ENCODE results near the gene FHIT. TPM values are rescaled to one million over a fixed set of nuclear protein-coding genes. Genes with fewer than 3 reads are reported as not detected.

FHIT gene
- total RNA-seq, 1 experiment from 2014 or later = 0.87 TPM

DNA sequence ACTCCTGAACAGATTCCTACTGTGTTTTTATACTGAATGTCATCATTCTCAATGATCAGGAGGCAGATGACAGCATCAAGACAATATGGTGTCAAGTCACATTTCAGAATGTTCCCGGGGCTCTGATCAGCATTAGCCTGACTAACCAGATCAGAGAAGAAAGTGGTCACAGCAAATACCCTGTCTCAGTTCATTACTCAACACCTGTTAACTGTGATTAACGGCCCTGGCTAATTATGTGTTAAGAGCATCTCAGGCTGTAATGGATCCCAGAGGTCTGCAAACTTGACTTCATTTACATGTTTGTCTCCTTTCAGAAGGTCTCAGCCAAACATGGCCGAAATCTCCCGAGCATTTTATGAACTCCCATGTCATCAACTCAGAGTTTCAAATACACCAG is 833.7 kb downstream of the FHIT start:
- DNase-seq (ENCODE audit: low spot score) = no peak

DNA sequence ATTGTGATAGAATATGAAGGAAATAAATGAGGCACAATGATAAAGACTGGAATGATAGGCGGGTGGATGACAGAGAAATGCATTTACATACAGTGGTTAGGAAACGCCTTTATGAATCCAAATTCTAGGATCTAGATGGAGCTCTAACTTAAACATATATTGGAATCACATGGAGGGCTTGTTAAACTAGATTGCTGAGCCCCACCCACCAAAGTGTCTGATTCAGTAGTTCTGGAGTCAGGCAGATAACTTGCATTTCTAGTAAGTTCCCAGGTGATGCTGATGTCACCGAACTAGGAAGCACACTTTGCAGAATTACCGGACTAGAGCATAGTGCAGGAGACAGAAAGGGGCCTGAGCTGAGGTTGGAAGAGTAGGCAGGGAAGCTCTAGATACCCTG is 837.2 kb downstream of the FHIT start:
- DNase-seq (ENCODE audit: low spot score) = no peak

DNA sequence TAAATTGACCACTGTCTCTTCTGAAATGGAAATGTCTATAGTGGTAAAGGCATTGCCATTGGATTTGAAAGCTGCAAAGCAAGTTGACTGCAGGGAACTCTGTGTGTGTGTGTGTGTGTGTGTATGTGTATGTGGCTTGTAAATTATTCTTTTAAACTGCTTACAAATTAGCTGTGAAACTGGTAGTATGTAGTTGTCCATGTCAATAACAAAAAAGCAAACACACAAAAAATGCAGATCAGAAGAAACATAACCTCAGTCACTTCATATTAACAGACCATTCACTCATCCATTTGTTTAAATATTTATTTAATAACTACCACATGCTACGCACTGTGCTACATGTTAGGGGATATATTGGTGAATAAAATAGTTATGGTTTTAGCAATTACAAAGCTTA is 837.7 kb downstream of the FHIT start:
- no peak for DNase-seq (ENCODE audit: low spot score)

DNA sequence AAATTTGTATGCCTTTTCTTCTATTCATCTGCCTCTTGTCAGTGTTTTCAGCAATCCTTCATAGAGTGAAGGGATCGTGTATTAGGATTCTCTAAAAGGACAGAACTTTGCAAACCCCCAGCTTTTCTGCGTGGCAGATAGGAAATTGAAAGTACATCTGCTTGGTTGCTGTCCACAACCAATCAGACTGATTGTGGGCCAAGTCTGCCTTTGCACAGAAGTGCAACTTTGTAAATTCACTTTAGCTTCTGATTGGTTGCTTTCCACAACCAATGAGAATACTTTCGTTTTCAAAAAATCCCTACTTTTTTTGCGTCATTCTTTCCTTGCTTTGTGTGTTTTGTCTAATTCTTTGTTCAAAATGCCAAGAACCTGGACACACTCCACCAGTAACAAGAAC is 847.4 kb downstream of the FHIT start:
- peak; percentile 57 for DNase-seq (ENCODE audit: low spot score)

DNA sequence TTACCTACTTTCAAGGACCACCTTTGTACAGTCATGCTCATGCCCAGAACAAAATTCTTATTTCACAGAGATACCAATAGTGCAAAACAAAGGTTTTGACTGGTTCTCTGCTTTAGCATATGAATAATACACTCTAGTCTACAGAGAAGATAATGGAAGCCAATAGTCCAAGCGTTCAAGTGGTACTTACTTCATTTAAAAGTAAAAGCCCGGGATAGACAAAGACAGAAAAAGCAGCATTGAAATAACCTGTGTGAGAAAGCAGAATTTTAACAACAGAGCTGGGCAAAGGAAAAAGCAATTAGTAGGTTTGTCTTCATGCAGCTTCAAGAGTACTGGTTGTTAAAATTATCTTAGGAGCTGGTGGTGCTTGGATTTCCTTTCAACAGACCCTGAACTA is 848.3 kb downstream of the FHIT start:
- DNase-seq (ENCODE audit: low spot score) = no peak

DNA sequence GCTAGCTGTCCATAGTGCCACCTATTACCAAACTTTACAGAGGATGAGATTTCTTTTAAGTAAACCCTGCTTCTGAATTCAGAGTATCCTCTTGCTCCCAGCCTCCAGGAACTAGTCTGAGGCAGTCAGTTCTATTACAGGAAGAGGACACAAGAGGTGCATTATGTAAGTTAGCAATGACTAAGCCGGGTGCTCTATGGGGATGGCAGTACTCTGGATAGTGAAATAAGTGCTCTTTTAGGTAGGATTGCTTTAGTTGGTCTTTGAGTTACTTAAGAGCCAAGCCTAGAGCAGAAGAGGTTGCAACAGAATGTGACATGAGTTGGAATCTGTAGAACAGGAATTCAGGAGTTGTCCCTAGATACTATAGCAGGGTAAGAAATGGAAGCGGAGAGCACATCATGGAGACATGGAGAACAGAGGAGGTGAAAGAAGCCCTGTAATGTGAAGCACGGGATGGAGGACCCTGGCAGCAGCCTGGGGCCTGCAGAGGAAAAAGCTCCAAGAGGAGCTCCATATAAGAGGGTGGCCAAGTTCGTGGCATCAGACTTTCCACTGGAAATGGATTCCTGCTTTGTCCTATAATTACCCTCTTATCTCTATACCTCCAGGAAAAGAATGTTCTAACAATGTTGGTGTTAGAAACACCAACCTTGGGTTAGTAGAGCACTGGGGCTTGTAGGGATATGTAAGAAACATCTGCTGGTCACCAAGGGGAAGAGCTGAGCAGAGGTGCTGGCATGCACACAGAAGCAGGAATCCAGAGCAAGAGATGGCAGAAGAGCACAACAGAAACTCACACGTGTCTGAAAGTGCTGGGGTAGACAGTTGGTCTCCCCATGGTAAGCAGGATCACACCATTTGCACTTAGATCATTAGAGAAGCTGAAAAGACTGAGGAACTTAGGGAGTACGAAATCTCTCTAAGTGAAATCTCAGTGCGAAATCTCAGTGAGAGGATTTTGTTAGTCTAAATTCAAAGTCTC is 851.1 kb downstream of the FHIT start:
- DNase-seq (ENCODE audit: low spot score) = peak; percentile 12

DNA sequence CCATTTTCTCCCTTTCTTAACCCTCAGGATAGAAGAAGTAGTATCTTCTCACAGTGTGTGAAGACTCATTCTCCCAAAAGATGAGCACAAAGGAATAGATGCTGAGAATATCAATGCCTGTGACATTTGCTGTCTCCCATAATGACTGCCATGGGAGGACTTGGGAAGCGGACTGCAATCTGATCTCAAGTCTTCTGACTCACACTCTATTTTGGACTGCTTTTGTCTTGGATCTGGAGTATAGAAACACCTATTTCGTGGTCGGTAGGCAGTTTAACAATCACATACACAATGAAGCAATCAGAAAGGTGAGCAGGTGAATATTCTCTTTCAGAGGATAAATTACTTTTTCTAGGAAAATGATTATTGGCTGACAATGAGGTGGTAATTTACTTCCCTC is 852.0 kb downstream of the FHIT start:
- no peak for DNase-seq (ENCODE audit: low spot score)

DNA sequence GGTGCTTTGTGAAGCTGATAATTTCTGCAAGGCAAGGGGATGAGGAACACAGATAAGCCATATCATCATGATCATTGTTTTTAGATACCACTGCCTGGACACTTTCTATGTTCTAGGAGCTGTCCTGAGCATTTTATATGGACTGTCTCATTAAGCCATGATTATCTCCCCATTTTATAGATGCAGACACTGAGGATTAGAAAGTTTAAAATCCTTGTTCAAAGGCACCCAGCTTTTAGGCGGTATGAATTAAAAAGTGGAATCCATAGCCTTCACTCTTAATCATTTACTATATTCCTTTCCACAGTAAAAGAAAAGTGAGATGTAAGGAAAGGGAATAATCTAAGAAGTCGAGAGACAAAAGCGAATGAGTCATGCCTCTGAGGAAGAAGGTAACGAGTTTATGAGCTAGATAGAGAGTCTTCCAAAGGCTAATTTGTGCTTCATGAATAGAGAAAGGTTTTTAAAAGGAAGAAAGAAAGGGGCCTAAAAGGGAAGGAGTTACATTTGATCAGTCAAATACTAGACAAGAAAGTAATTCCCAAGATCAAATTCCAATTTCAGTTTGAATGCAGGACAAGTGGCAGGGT is 856.0 kb downstream of the FHIT start:
- no peak for DNase-seq (ENCODE audit: low spot score)

DNA sequence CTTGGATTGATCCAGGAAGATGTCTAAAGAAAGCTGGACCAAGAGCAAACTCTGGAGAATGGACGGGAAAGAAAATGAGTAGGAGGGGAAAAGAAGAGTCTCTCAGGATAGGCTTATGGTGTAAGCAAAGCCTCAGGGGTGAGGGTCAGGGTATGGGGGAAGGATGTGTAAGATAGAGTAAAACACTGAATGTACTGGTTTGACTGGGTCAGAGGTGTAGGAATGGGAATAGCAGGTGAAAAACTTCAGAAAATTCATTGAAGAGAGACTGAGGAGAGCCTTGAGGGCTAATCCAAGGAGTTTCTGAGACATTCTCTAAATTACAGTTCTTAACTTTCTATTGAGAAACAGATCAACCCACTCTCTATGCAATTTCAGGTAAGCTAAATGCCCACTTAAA is 857.3 kb downstream of the FHIT start:
- DNase-seq (ENCODE audit: low spot score) = no peak

DNA sequence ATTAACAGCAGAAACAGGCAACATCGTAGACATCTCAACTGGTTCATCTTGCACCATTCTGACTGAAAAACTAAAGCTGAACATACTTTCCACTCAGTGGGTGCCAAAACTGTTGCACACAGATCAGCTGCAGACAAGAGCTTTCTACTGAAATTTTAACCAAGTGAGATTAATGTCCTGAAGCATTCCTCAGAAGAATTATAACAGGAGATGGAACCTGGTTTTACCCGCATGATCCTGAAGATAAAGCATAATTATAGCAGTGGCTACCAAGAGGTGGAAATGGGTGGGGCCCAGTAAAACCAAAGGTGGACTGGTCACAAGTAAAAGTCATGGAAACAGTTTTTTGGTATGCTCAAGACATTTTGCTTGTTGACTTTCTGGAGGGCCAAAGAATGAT is 858.8 kb downstream of the FHIT start:
- DNase-seq (ENCODE audit: low spot score) = no peak

DNA sequence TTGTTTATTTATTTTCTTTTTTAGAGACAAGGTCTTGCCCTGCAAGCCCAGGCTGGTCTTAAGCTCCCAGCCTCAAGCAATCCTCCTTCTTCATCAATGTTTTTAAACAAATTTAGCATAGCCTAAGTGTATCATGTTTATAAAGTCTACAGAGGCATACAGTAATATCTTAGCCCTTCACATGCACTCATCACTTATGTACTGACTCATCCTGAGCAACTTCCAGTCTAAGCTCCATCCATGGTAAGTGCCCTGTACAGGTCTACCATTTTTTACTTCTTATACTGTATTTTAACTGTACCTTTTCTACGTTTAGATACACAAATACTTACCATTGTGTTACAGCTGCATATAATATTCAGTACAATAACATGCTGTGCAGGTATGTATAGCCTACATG is 860.0 kb downstream of the FHIT start:
- no peak for DNase-seq (ENCODE audit: low spot score)

DNA sequence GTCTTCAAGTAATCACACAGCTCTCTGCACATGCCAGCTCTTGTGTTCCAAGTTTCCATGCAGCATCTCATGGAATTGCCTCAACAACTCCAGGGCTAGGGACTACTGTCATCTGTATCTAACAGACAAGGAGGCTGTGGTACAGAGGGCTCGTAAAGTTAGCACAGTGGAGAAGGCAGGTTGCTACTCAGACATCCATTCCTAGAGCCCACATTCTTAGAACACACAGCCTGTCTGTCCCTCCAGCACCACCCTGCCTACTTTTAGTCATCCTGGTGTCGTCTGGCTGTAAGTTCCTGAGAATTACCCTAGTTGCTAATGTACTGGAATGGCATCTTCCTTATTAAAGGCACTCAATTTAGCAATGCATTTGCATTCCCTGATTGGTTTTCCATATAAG is 862.5 kb downstream of the FHIT start:
- no peak for DNase-seq (ENCODE audit: low spot score)

DNA sequence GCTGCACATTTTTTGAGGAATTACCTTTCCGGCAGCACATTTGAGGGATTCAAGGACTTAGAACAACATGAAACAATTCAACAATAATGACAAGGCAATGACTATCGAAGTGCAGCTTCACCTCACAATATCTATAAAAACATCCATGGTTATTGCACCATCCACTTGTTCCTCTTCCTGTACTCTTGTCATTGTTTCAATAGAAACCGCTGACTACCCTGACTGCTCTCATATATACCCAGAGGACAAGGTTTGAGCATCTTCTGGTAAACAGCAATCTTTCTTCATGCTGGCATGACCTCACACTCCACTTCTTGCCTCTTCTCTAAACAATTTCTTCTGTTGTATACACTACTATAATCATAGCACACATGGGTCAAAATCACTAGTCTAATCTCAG is 864.9 kb downstream of the FHIT start:
- no peak for DNase-seq (ENCODE audit: low spot score)

DNA sequence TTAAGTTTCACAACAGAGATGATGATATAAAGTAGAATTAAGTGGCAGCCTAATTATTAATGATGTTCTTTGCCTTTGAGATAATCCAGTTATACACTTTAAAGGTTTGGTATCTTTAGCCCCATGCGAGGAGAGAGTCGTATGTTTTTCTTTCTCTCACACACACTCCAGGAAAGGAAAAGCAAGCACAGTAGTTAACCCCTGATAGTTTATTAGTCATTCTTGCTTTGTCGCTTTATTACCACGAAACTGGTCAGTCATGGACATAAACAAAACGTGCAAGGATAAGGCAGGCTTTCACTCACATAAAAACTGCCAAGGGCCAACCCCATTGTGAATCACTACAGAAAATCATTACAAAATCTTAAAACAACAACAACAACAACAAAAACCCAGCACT is 866.9 kb downstream of the FHIT start:
- DNase-seq (ENCODE audit: low spot score) = peak; percentile 47

DNA sequence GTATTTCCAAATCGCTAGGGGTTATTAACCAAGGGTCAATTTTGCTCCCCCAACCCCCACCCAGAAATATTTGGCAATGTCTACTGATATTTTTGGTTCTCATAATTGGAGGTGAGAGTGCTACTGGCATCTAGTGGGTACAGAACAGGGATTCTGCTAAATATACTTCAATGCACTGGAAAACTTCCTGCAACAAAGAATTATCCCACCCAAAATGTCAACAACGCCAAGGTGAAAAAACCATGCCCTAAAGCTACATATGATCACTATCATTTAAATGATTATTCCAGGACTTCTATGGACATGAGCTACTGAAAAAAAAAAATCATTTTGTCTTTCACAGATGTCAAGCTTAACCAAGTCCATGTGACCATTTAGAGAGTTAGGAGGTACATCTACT is 867.9 kb downstream of the FHIT start:
- no peak for DNase-seq (ENCODE audit: low spot score)

DNA sequence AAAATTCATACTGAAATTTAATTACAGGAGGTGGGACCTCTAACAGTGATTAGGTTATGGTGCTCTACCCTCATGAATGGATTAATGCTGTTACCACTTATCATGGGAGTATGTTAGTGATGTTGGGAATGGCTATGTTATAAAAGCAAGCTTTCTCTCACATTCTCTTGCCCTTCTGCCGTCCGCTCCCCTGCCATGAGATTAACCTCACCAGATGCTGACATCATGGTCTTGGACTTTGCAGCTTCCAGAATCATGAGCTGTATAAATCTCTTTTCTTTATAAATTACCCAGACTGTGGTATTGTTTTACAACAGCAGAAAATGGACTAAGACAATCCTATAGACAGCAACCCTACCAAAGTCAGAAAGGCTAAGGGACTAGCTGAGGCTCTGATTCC is 884.8 kb downstream of the FHIT start:
- no peak for DNase-seq (ENCODE audit: low spot score)

DNA sequence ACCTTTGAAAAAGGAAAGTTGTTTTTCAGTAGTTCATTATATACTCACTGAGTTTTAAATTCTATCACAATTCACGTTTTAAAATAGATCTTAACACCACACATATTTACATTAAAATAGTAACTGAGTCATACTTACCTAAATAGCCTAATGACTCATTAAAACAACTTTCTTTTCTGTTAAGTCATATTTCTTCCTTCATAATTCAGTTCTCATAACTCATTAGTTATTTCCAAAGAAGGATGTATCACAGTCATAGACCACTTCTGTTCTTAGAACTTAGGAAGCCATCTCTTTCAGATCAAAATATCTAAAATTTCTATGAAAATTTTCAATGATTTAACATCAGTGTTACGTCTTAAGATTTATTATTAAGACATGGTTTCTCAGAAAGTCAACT is 885.9 kb downstream of the FHIT start:
- DNase-seq (ENCODE audit: low spot score) = no peak

DNA sequence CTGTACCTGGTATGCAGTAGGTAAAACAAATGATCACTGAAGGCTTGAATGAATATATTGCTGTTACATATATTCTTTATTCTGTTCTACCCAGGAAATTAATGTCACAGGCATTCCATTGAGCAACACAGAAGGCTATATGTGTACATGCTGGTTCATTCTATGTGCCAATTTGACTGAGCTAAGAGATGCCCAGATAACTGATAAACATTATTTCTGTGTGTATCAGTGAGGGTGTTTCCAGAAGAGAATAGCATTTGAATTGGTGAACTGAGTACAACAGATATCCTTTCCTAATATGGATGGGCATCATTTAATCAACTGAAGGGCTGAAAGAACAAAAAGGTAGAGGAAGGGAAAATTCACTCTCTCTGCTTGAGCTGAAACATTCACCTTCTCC is 886.8 kb downstream of the FHIT start:
- DNase-seq (ENCODE audit: low spot score) = no peak

DNA sequence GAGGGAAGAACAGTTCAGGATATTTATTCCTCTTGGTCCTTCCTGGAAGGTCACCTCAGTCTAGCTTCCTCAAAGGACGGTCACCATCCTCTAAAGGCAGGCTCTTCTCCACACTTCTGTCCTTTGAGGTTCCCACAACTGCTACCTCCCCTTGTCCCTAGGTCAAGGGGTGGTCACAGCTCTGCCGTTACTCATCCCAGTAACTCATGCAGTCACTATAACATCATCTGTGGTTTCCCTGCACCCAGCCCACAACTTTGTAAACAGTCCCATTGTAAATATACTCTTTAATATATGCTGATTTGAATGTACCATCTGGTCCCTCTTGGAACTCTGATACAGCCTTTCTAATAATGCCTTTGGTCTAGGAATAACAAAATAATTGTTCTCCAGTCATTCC is 887.4 kb downstream of the FHIT start:
- DNase-seq (ENCODE audit: low spot score) = peak; percentile 45

DNA sequence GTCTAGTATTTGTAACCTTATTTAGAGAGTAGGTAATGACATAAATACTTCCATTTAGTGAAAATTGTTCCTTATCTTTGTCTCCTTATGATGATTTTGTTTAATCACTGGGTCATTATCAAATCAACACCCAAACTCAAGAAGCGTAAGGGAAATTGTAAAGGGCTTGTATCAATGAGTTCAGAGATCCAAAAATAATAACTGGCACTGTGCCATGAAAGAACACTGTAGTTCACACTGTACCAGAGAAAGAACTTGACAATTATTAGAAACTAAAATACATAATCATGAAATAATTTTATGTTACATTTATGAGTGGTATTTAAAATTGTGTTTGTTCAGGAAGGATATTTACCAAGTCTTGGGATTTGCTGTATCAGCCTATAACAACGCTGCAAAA is 895.4 kb downstream of the FHIT start:
- DNase-seq (ENCODE audit: low spot score) = no peak

DNA sequence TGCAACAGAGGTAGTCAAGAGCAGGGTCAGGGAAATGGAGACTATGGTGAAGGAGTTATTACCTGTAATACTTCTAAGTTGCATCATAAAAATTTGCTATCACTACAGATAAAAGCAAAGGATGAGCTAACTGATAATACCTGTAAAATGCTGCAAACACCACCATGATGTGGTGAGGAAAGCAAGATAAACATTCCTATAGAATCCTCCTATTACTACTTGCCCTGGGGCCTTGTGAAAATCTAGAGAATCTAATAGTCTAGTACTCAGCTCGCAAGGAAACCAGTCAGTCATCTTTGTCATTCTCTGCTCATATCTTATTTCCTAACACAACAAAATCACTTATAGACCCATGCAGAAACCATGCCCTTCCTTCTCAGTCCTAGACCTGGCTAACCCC is 899.8 kb downstream of the FHIT start:
- DNase-seq (ENCODE audit: low spot score) = no peak

DNA sequence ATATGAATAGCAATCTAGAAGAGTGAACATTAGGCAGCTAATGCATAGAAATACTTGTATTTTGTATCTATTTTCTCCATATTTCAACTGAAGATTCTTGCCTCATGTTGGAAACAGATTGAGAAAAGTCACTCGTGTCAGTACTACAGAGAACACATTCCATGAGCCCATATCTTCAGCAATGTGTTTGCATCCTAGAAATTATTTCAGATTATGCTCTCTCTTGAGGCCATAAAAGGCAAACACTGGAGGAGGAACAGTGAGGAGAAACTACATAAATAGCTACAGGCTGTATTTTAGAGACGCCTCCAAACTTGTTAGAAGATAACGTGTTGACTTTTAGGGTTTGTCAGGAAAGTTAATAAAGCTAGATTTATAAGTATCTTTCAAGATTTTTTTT is 906.9 kb downstream of the FHIT start:
- no peak for DNase-seq (ENCODE audit: low spot score)

DNA sequence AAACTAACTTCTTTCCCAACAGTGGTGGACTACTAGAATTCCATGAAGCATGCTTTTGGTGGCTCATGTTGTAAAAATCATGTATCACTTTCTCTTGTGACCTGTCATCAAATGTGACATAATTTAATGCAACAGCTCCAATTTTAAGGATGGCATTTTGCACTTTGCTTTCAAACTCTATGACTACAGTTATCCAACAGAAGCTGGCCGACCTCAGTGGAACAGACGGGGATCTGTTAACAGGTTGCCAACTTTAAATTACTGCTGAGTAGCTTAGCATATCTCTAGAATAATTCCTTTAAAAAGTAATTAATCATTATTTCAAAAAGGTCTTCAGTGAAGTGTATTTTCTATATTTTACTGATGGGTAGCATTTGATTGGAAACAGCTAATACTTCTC is 907.4 kb downstream of the FHIT start:
- no peak for DNase-seq (ENCODE audit: low spot score)

DNA sequence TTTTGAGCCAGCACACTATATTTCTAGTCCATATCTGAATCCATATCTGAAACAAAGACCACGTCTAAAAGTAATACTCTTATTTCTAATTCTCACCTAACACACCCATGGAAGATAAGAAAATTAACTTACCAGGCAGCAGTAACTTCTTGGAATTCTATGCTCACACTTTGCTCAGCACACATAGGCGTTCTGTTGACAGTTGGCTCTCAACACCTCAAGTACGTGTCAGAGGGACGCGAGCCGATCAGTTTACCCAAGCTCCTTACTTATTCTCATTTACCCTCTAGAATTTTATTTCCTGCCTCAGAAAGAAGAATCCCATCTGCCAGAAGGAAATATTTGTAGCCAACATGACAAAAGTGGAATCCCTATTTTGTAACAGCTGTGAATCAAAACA is 911.9 kb downstream of the FHIT start:
- no peak for DNase-seq (ENCODE audit: low spot score)
